Liver (tissue), 9 donors: ENCODE data around the gene CDC42BPA. TPM values are rescaled to one million over a fixed set of nuclear protein-coding genes. Genes with fewer than 3 reads are reported as not detected.
A peak's percentile ranks its signal among the peaks of the same experiment; 100 is the strongest.

Experiments
- DNase-seq: peaks from one replicate; pipeline ENCODE4 v3.0.0-alpha.2; 2017; ENCODE audit warnings: low spot score
- H3K27ac ChIP-seq, 2 donors: one replicate each; pipeline ENCODE4 v1.7.0; 2013; ENCODE audit warnings: inconsistent platforms in 2 of 2, low read length in 2 of 2, control low read depth in 1 of 2, low read depth in 1 of 2, mild to moderate bottlenecking in 1 of 2
- H3K27me3 ChIP-seq, 4 donors: one replicate each; pipeline versions ENCODE4 v1.6.1 to v1.7.0; 2013; ENCODE audit warnings: low read length in 3 of 4, inconsistent platforms in 1 of 4, mild to moderate bottlenecking in 1 of 4, moderate library complexity in 1 of 4; ENCODE audit not compliant: control insufficient read depth in 4 of 4, insufficient read depth in 4 of 4
- H3K36me3 ChIP-seq, 4 donors: one replicate each; pipeline versions ENCODE4 v1.6.1 to v1.7.0; 2013; ENCODE audit warnings: low read length in 3 of 4, mild to moderate bottlenecking in 3 of 4, low read depth in 1 of 4, moderate library complexity in 1 of 4; ENCODE audit not compliant: control insufficient read depth in 4 of 4, insufficient read depth in 3 of 4
- H3K4me1 ChIP-seq, 4 donors: one replicate each; pipeline versions ENCODE4 v1.6.1 to v1.7.0; 2013; ENCODE audit warnings: low read length in 3 of 4, mild to moderate bottlenecking in 3 of 4, moderate library complexity in 1 of 4; ENCODE audit not compliant: control insufficient read depth in 4 of 4, insufficient read depth in 4 of 4
- H3K4me3 ChIP-seq, 3 donors: one replicate each; pipeline versions ENCODE4 v1.6.1 to v1.7.0; 2013; ENCODE audit warnings: low read length in 3 of 3, control low read depth in 1 of 3, low read depth in 1 of 3, mild to moderate bottlenecking in 1 of 3
- H3K9ac ChIP-seq, 2 donors: one replicate each; pipeline ENCODE4 v1.7.0; 2013; ENCODE audit warnings: low read length in 2 of 2, mild to moderate bottlenecking in 2 of 2, moderate library complexity in 2 of 2, control low read depth in 1 of 2, low read depth in 1 of 2
- H3K9me3 ChIP-seq, 4 donors: one replicate each; pipeline versions ENCODE4 v1.6.1 to v1.7.0; 2013; ENCODE audit warnings: low read length in 3 of 4; ENCODE audit not compliant: control insufficient read depth in 4 of 4
- ATF3 ChIP-seq: IDR thresholded peaks from 2 replicates; pipeline ENCODE4 v1.6.1; 2016; ENCODE audit warnings: antibody characterized with exemption
- CTCF ChIP-seq: fragments of 150-350 bp; IDR thresholded peaks from 2 replicates; pipeline ENCODE4 v1.5.1; 2017; ENCODE audit warnings: improper control_type of control experiment, low read depth, low read length; ENCODE audit not compliant: missing input control
- EGR1 ChIP-seq, 2 donors: IDR thresholded peaks; 2 replicates each; pipeline ENCODE4 v1.6.1; 2016 to 2018; ENCODE audit warnings: antibody characterized with exemption in 2 of 2, low read depth in 2 of 2
- FOXA1 ChIP-seq: IDR thresholded peaks from 2 replicates; pipeline ENCODE4 v1.6.1; 2016; ENCODE audit warnings: antibody characterized with exemption
- FOXA2 ChIP-seq: IDR thresholded peaks from 2 replicates; pipeline ENCODE4 v1.6.1; 2016; ENCODE audit warnings: antibody characterized with exemption
- GABPA ChIP-seq, 2 donors: IDR thresholded peaks in 1 of 2; conservative IDR thresholded peaks in 1 of 2; 2 replicates each; pipeline ENCODE4 v1.6.1; 2016; ENCODE audit warnings: antibody characterized with exemption in 2 of 2, mild to moderate bottlenecking in 1 of 2, moderate library complexity in 1 of 2
- HNF4A ChIP-seq, 2 donors: conservative IDR thresholded peaks; 2 replicates each; pipeline ENCODE4 v1.6.1; 2016; ENCODE audit warnings: antibody characterized with exemption in 2 of 2, mild to moderate bottlenecking in 2 of 2
- HNF4G ChIP-seq: IDR thresholded peaks from 2 replicates; pipeline ENCODE4 v1.6.1; 2016; ENCODE audit warnings: antibody characterized with exemption
- JUND ChIP-seq, 2 donors: IDR thresholded peaks; 2 replicates each; pipeline ENCODE4 v1.6.1; 2016; ENCODE audit warnings: antibody characterized with exemption in 2 of 2
- MAX ChIP-seq: IDR thresholded peaks from 2 replicates; pipeline ENCODE4 v1.6.1; 2016; ENCODE audit warnings: antibody characterized with exemption
- NR2F2 ChIP-seq: IDR thresholded peaks from 2 replicates; pipeline ENCODE4 v1.6.1; 2016; ENCODE audit warnings: antibody characterized with exemption
- RAD21 ChIP-seq, 2 donors: IDR thresholded peaks; 2 replicates each; pipeline ENCODE4 v1.6.1; 2016; ENCODE audit warnings: antibody characterized with exemption in 2 of 2, mild to moderate bottlenecking in 2 of 2
- REST ChIP-seq: IDR thresholded peaks from 2 replicates; pipeline ENCODE4 v1.6.1; 2016; ENCODE audit warnings: antibody characterized with exemption, mild to moderate bottlenecking
- RXRA ChIP-seq, 2 donors: IDR thresholded peaks; 2 replicates each; pipeline ENCODE4 v1.6.1; 2017 to 2018; ENCODE audit warnings: antibody characterized with exemption in 2 of 2, mild to moderate bottlenecking in 1 of 2
- SP1 ChIP-seq: IDR thresholded peaks from 2 replicates; pipeline ENCODE4 v1.6.1; 2018; ENCODE audit warnings: antibody characterized with exemption, mild to moderate bottlenecking
- TAF1 ChIP-seq: conservative IDR thresholded peaks from 2 replicates; pipeline ENCODE4 v1.6.1; 2016; ENCODE audit warnings: antibody characterized with exemption, mild to moderate bottlenecking
- YY1 ChIP-seq: IDR thresholded peaks from 2 replicates; pipeline ENCODE4 v1.6.1; 2016; ENCODE audit warnings: antibody characterized with exemption, mild to moderate bottlenecking
- ZBTB33 ChIP-seq: IDR thresholded peaks from 2 replicates; pipeline ENCODE4 v1.6.1; 2016; ENCODE audit warnings: antibody characterized with exemption
- WGBS: extraction: QIAGEN DNeasy Blood & Tissue Kit; methylation state at CpG from one replicate; pipeline ENCODE4 v1.1.7; 2013; 5-methylcytosine and 5-hydroxymethylcytosine counted together
- polyA plus RNA-seq, 2 donors: library from polyadenylated mRNA; stranded (reverse) in 1 of 2; unstranded in 1 of 2; fragments of 200-250 nt in 1 of 2; fragments of >200 nt in 1 of 2; fragmentation: Nextera tagmentation in 1 of 2; extraction: Ambion mirVana in 1 of 2; gene quantifications; one replicate each; pipeline versions ENCODE4 v1.2.1 to v1.2.3, GENCODE V29; 2013 to 2015
- total RNA-seq, 2 donors: library from RNA; depleted of rRNA; stranded (reverse); fragments of >200 nt; gene quantifications; one replicate each; pipeline ENCODE4 v1.2.3, GENCODE V29; 2014
- donor health status: healthy.
- donor health status: healthy.
- donor health status: healthy.
- donor health status: healthy.
- donor health status: healthy.

The CDC42BPA gene
- total and polyA plus RNA-seq, 4 donors: 5.8 to 39.9 (median 24.3) TPM

- Histone ChIP-seq H3K9ac (no peak overlapping the region), H3K27ac (peak overlapping the region; percentile 74 to 87), H3K4me1 (peaks cover 25 to 57% (median 46%) of the 10 kb centered on the region in 4 donors), H3K9me3 (no peaks in the 10 kb centered on the region), H3K36me3 (peaks cover 0 to 11% (median 7%) of the 10 kb centered on the region in 4 donors), H3K27me3 (no peaks in the 10 kb centered on the region), H3K4me3 (no peak overlapping the region)
- TF ChIP-seq SP1: peak; percentile 86
- no peak for TF ChIP-seq ZBTB33
- TF ChIP-seq FOXA2: no peak
- TF ChIP-seq FOXA1: peak; percentile 9
- TF ChIP-seq GABPA (IDR thresholded peaks at IDR 0.05 in 1 of 2, conservative IDR thresholded peaks at IDR 0.05 in 1 of 2): no peak
- TF ChIP-seq MAX: no peak
- TF ChIP-seq HNF4A (conservative IDR thresholded peaks at IDR 0.05): peak; percentile 68 to 74
- TF ChIP-seq RAD21 (IDR thresholded peaks at IDR 0.05): peak in 1 of 2 donors; percentile 71
- TF ChIP-seq CTCF: no peak
- TF ChIP-seq RXRA (IDR thresholded peaks at IDR 0.05): peak; percentile 79 to 85
- no peak for TF ChIP-seq EGR1 (IDR thresholded peaks at IDR 0.05; ENCODE audit: low read depth in 2 of 2)
- no peak for TF ChIP-seq HNF4G
- TF ChIP-seq TAF1: no peak
- no peak for TF ChIP-seq ATF3
- peak; percentile 77 for TF ChIP-seq YY1
- TF ChIP-seq NR2F2: no peak
- peak; percentile 6 for TF ChIP-seq REST
- peak in 1 of 2 donors; percentile 56 for TF ChIP-seq JUND (IDR thresholded peaks at IDR 0.05)
- 29% methylated on average over 14 of the region's 14 CpGs for WGBS
- no peak for DNase-seq
Measured at GRCh38 chr1:226974544-226975258, 343.6 kb downstream of the CDC42BPA start.
